Measurements from ENCODE around the gene WWC2.

DNA sequence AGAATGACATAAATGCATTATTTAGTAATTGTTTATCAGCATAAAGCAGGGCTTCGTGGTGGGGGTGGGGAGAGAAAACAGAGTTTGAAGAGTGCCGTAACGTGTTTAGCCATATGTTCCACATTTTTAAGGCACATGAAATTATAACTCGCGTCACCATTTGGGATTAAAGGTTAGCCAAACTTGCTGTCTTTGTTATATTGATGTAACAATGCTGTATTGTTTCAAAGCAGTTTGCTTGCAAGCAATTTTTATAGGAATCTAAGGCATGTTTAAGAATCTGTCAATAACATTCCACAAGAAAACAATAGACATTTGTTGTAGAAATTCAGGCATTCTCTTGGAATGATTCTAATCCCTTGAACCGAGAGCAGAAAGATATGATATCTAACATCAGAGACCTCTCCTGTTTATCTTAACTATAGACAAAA lies 142.7 kb downstream of the WWC2 start:
- TF ChIP-seq POLR2AphosphoS5 (IDR thresholded peaks at IDR 0.05; ENCODE audit: borderline replicate concordance, low read depth, low read length) (no peak), EZH2 (IDR thresholded peaks at IDR 0.05) (no peak)
